Caco-2 (cell line): ENCODE measurements around the gene GUCY1A1. TPM values are rescaled to one million over a fixed set of nuclear protein-coding genes. Genes with fewer than 3 reads are reported as not detected.

Experiments used
- BruUV-seq: library from RNA; stranded (reverse); fragments of 400-500 nt; replicated peaks from 2 replicates; lab custom pipeline; 2021; lab: Mats Ljungman, UMichigan
- CTCF ChIA-PET: fragments of 300-600 bp; sonication (Branson Sonifier 250); formaldehyde crosslinking; loops from one replicate; lab custom pipeline; 2022; ENCODE audit warnings: antibody characterized with exemption; lab: Charles Lee
- POLR2A ChIA-PET: fragments of 300-600 bp; sonication (Branson Sonifier 250); formaldehyde crosslinking; loops from one replicate; lab custom pipeline; 2022; ENCODE audit warnings: antibody characterized with exemption; lab: Charles Lee
- DNase-seq, 2 experiments: peaks; one replicate each; pipeline versions ENCODE4 v3.0.0 to v3.0.0-alpha.2; 2020 to 2022
- H3K27me3 ChIP-seq: replicated peaks from 2 replicates; pipeline ENCODE4 v1.6.0; 2011; ENCODE audit warnings: low read length; ENCODE audit not compliant: control insufficient read depth, insufficient read depth
- H3K36me3 ChIP-seq: 2 replicates; pipeline ENCODE4 v1.5.1; 2011; ENCODE audit warnings: low read length; ENCODE audit not compliant: control insufficient read depth, insufficient read depth
- H3K4me1 ChIP-seq: fragments of 250-450 bp; sonication (Bioruptor Pico); 2 replicates; pipeline ENCODE4 v1.5.1; 2020; ENCODE audit warnings: mild to moderate bottlenecking
- H3K4me3 ChIP-seq: 2 replicates; pipeline ENCODE4 v1.5.1; 2011; ENCODE audit warnings: low read depth, mild to moderate bottlenecking, control low read depth, low read length
- H3K9me3 ChIP-seq: fragments of 250-450 bp; sonication (Bioruptor Pico); 2 replicates; pipeline ENCODE4 v1.5.1; 2020; ENCODE audit warnings: mild to moderate bottlenecking, moderate library complexity
- H3K27ac Mint-ChIP-seq: one replicate; pipeline ENCODE4 v1.8.0; 2022; ENCODE audit warnings: mixed read lengths; ENCODE audit not compliant: unreplicated experiment
- H3K27me3 Mint-ChIP-seq: one replicate; pipeline ENCODE4 v1.8.0; 2022; ENCODE audit warnings: mixed read lengths; ENCODE audit not compliant: insufficient read depth, unreplicated experiment
- H3K36me3 Mint-ChIP-seq: one replicate; pipeline ENCODE4 v1.8.0; 2022; ENCODE audit warnings: mild to moderate bottlenecking, mixed read lengths; ENCODE audit not compliant: insufficient read depth, unreplicated experiment
- H3K4me1 Mint-ChIP-seq: one replicate; pipeline ENCODE4 v1.8.0; 2022; ENCODE audit warnings: low read depth, mixed read lengths; ENCODE audit not compliant: unreplicated experiment
- H3K4me3 Mint-ChIP-seq: one replicate; pipeline ENCODE4 v1.8.0; 2022; ENCODE audit warnings: mild to moderate bottlenecking, moderate library complexity, mixed read lengths; ENCODE audit not compliant: unreplicated experiment
- H3K9me3 Mint-ChIP-seq: one replicate; pipeline ENCODE4 v1.8.0; 2022; ENCODE audit warnings: mixed read lengths; ENCODE audit not compliant: unreplicated experiment
- intact Hi-C: fragments of 100-400 bp; cut with micrococcal nuclease; formaldehyde crosslinking; loops from one replicate; pipeline ENCODE4 v1.10.0; 2022; ENCODE audit not compliant: unreplicated experiment
- total RNA-seq: library from RNA; stranded (reverse); gene quantifications from 2 replicates; pipeline ENCODE4 v1.2.3, GENCODE V29; 2022
- TF ChIP-seq, protein P1 (sequence below), 2 experiments: fragments of 200-600 bp in 1 of 2; IDR thresholded peaks; 1 replicate in 1 of 2; 2 replicates in 1 of 2; pipeline versions ENCODE4 v1.5.1 to v1.8.0; 2011 to 2022; ENCODE audit warnings: antibody characterized with exemption in 1 of 2, control low read depth in 1 of 2, inconsistent platforms in 1 of 2, low read depth in 1 of 2, low read length in 1 of 2, mild to moderate bottlenecking in 1 of 2, moderate library complexity in 1 of 2; ENCODE audit not compliant: insufficient read depth in 1 of 2, severe bottlenecking in 1 of 2, unreplicated experiment in 1 of 2

Gene GUCY1A1
- total RNA-seq, 1 experiment from 2014 or later = not detected

DNA sequence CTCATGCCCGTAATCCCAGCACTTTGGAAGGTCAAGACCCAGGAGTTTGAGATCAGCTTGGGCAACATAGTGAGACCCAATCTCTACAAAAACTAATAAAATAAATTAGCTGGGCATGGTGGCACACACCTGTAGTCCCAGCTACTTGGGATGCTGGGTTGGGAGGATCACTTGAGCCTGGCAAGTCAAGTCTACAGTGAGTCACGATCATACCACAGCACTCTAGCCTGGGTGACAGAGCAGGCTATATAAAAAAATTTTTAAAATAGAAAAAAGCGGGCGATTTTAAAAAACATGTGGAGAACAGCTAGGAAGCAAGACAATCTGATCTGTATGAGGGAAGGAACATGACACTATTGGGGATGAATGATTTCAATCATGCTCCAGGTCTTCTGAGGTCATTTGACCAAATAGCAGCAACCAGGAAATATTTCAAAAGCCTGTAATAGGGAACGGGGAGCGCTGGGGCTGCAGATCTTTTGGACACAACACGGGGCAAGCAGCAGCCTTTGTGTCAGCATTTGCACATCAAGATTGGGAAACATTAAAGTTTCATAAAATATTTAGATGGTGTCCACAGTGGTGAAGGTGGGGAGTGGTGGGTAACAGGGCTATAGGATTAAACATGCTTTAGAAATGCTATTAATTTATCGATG, 48.3 kb upstream of the GUCY1A1 start:
- ChIA-PET CTCF (no interaction called here), POLR2A (no interaction called here)
- H3K4me3 ChIP-seq = no peak overlapping the region
- TF ChIP-seq, protein P1, sequence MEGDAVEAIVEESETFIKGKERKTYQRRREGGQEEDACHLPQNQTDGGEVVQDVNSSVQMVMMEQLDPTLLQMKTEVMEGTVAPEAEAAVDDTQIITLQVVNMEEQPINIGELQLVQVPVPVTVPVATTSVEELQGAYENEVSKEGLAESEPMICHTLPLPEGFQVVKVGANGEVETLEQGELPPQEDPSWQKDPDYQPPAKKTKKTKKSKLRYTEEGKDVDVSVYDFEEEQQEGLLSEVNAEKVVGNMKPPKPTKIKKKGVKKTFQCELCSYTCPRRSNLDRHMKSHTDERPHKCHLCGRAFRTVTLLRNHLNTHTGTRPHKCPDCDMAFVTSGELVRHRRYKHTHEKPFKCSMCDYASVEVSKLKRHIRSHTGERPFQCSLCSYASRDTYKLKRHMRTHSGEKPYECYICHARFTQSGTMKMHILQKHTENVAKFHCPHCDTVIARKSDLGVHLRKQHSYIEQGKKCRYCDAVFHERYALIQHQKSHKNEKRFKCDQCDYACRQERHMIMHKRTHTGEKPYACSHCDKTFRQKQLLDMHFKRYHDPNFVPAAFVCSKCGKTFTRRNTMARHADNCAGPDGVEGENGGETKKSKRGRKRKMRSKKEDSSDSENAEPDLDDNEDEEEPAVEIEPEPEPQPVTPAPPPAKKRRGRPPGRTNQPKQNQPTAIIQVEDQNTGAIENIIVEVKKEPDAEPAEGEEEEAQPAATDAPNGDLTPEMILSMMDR (IDR thresholded peaks at IDR 0.05; ENCODE audit: insufficient read depth in 1 of 2, low read depth in 1 of 2, low read length in 1 of 2, severe bottlenecking in 1 of 2, unreplicated experiment in 1 of 2) = no peak
- Mint-ChIP-seq H3K27me3 (no peaks in the 10 kb centered on the region), H3K9me3 (no peaks in the 10 kb centered on the region), H3K36me3 (no peaks in the 10 kb centered on the region), H3K27ac (no peak overlapping the region), H3K4me1 (no peaks in the 10 kb centered on the region), H3K4me3 (no peak overlapping the region)
- no TSS peak for BruUV-seq
- no peaks in the 10 kb centered on the region for H3K9me3 ChIP-seq
- H3K4me1 ChIP-seq = no peaks in the 10 kb centered on the region
- intact Hi-C loops = no loop called here
- no peak for DNase-seq
- no peaks in the 10 kb centered on the region for H3K36me3 ChIP-seq
- H3K27me3 ChIP-seq = no peaks in the 10 kb centered on the region

DNA sequence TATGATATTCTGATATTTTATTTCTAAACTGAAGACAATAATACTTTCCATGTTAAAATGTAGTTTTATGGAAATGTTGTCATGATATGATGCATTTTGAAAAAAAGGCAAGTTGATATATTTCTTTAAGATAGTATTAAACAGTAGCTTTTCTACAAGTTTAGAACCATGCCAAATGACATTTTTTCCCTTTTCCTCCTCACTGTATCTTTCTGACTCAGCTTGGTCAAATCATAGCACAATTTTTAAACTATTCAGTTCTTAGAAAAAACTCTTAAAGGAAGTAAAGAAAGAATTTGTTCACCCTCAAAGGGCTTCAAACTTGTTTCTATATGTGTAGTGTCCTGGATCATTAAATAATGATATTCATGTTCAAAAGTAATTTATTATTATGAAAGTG, 46.0 kb upstream of the GUCY1A1 start:
- no peaks in the 10 kb centered on the region for H3K36me3 ChIP-seq
- Mint-ChIP-seq H3K27me3 (peaks cover 2% of the 10 kb centered on the region), H3K36me3 (no peaks in the 10 kb centered on the region), H3K9me3 (peaks cover 9% of the 10 kb centered on the region), H3K27ac (no peak overlapping the region), H3K4me3 (no peak overlapping the region), H3K4me1 (no peaks in the 10 kb centered on the region)
- CTCF ChIA-PET = no interaction called here
- intact Hi-C loops = no loop called here
- H3K4me3 ChIP-seq = no peak overlapping the region
- no peaks in the 10 kb centered on the region for H3K9me3 ChIP-seq
- TF ChIP-seq, protein P1 (IDR thresholded peaks at IDR 0.05; ENCODE audit: insufficient read depth in 1 of 2, low read depth in 1 of 2, low read length in 1 of 2, severe bottlenecking in 1 of 2, unreplicated experiment in 1 of 2) = no peak
- no peaks in the 10 kb centered on the region for H3K4me1 ChIP-seq
- no peaks in the 10 kb centered on the region for H3K27me3 ChIP-seq
- POLR2A ChIA-PET = interaction anchor here (0.5 kb wide), 1 partner anchor 8 kb away, joined by 3 read pairs; no protein-coding TSS in a partner anchor
- no TSS peak for BruUV-seq
- no peak for DNase-seq

DNA sequence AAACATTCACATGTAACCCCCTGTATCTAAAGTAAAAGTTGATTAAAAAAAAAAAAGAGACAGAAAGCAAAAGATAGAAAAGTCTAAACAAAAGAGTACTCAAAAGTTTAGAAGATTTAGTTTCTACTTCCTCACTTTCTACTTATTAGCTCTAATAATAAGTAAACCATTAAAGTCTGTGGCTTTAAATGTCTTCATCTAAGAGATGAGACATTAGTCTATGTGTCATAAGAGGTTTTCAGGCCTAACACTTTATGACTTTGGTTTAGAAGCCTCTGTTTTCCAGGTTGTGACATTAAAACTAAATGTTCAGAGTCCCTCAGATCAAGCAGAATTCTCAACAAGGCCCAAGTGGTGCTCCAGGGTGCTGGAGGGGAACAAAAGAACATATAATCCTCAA, 42.2 kb upstream of the GUCY1A1 start:
- POLR2A ChIA-PET = no interaction called here
- intact Hi-C loops = no loop called here

More for the DNA sequence above, 42.2 kb upstream of the GUCY1A1 start:
- no peaks in the 10 kb centered on the region for H3K36me3 Mint-ChIP-seq
- no peak overlapping the region for H3K27ac Mint-ChIP-seq
- CTCF ChIA-PET = no interaction called here
- Histone ChIP-seq H3K4me1 (no peaks in the 10 kb centered on the region), H3K4me3 (no peak overlapping the region), H3K36me3 (no peaks in the 10 kb centered on the region), H3K9me3 (no peaks in the 10 kb centered on the region), H3K27me3 (no peaks in the 10 kb centered on the region)
- TF ChIP-seq, protein P1 (IDR thresholded peaks at IDR 0.05; ENCODE audit: insufficient read depth in 1 of 2, low read depth in 1 of 2, low read length in 1 of 2, severe bottlenecking in 1 of 2, unreplicated experiment in 1 of 2) = no peak
- H3K27me3 Mint-ChIP-seq = peaks cover 2% of the 10 kb centered on the region
- DNase-seq = no peak
- no peaks in the 10 kb centered on the region for H3K4me1 Mint-ChIP-seq
- no peak overlapping the region for H3K4me3 Mint-ChIP-seq
- H3K9me3 Mint-ChIP-seq = peaks cover 9% of the 10 kb centered on the region
- no TSS peak for BruUV-seq
